Common myeloid progenitor, CD34-positive (primary cell): Measurements from ENCODE around the gene HIPK1.

Experiments used
- CTCF ChIA-PET: fragments of 350-600 bp; sonication (Branson Sonifier 250); formaldehyde crosslinking; loops from one replicate; lab custom pipeline; 2021; ENCODE audit warnings: antibody characterized with exemption; lab: Charles Lee
- POLR2A ChIA-PET: fragments of 350-600 bp; sonication (Branson Sonifier 250); formaldehyde crosslinking; loops from one replicate; lab custom pipeline; 2021; ENCODE audit warnings: antibody characterized with exemption; lab: Charles Lee
- DNase-seq, 3 donors: peaks; one replicate each; pipeline versions ENCODE4 v3.0.0 to v3.0.0-alpha.2; 2013
- H3K27ac ChIP-seq, 2 experiments: 1 replicate in 1 of 2; 2 replicates in 1 of 2; pipeline ENCODE4 v1.7.0; 2013; ENCODE audit warnings: inconsistent platforms in 2 of 2, low read length in 2 of 2, mild to moderate bottlenecking in 2 of 2, low read depth in 1 of 2, moderate library complexity in 1 of 2; ENCODE audit not compliant: severe bottlenecking in 2 of 2, insufficient read depth in 1 of 2, poor library complexity in 1 of 2
- H3K27me3 ChIP-seq, 5 experiments: replicated peaks in 2 of 5; 1 replicate in 3 of 5; 2 replicates in 2 of 5; pipeline versions ENCODE4 v1.6.1 to v1.7.0; 2013; ENCODE audit warnings: low read length in 4 of 5, mild to moderate bottlenecking in 2 of 5, moderate library complexity in 2 of 5, inconsistent platforms in 1 of 5; ENCODE audit not compliant: insufficient read depth in 5 of 5, control insufficient read depth in 4 of 5
- H3K36me3 ChIP-seq, 4 experiments: 1 replicate in 2 of 4; 2 replicates in 2 of 4; pipeline versions ENCODE4 v1.6.1 to v1.7.0; 2013; ENCODE audit warnings: low read length in 3 of 4, control low read depth in 1 of 4, mild to moderate bottlenecking in 1 of 4; ENCODE audit not compliant: control insufficient read depth in 4 of 4, insufficient read depth in 4 of 4
- H3K4me1 ChIP-seq, 4 experiments: 1 replicate in 3 of 4; 2 replicates in 1 of 4; pipeline versions ENCODE4 v1.6.1 to v1.7.1; 2013; ENCODE audit warnings: low read length in 3 of 4, mild to moderate bottlenecking in 3 of 4, control low read depth in 1 of 4, inconsistent platforms in 1 of 4, moderate library complexity in 1 of 4; ENCODE audit not compliant: control insufficient read depth in 4 of 4, insufficient read depth in 4 of 4; ENCODE audit errors: control extremely low read depth in 1 of 4
- H3K4me3 ChIP-seq, 7 experiments: 1 replicate in 4 of 7; 2 replicates in 3 of 7; pipeline versions ENCODE4 v1.5.1 to v1.7.0; 2013; ENCODE audit warnings: mild to moderate bottlenecking in 7 of 7, low read length in 6 of 7, moderate library complexity in 6 of 7, inconsistent platforms in 2 of 7, low read depth in 2 of 7, control low read depth in 1 of 7; ENCODE audit not compliant: insufficient read depth in 4 of 7, control insufficient read depth in 1 of 7; ENCODE audit errors: extremely low read depth in 1 of 7
- H3K9me3 ChIP-seq, 5 experiments: 1 replicate in 4 of 5; 2 replicates in 1 of 5; pipeline versions ENCODE4 v1.6.1 to v1.7.1; 2013; ENCODE audit warnings: low read length in 4 of 5, mild to moderate bottlenecking in 2 of 5, inconsistent platforms in 1 of 5, low read depth in 1 of 5, moderate library complexity in 1 of 5; ENCODE audit not compliant: control insufficient read depth in 4 of 5, insufficient read depth in 2 of 5; ENCODE audit errors: control extremely low read depth in 1 of 5
- WGBS: methylation state at CpG from one replicate; pipeline ENCODE4 v1.1.5; 2013; ENCODE audit not compliant: insufficient coverage; 5-methylcytosine and 5-hydroxymethylcytosine counted together

HIPK1 gene

GRCh38 chr1:113941245-113941559 lies 12.1 kb downstream of the HIPK1 start:
- POLR2A ChIA-PET: interaction anchor here (1.3 kb wide), 1 partner anchor 12 kb away, joined by 7 read pairs; the partner anchor contains the start of gene HIPK1
- DNase-seq: no peak
- Histone ChIP-seq H3K4me3 (no peak overlapping the region), H3K36me3 (peaks cover 9 to 40% (median 27%) of the 10 kb centered on the region in 4 experiments), H3K27ac (no peak overlapping the region), H3K4me1 (peaks cover 14 to 54% (median 44%) of the 10 kb centered on the region in 4 experiments), H3K27me3 (no peaks in the 10 kb centered on the region), H3K9me3 (peaks cover 0 to 5% (median 0%) of the 10 kb centered on the region in 5 experiments)
- WGBS: 94% methylated on average over 4 of the region's 7 CpGs
- CTCF ChIA-PET: interaction anchor here (0.9 to 18.7 kb wide), 4 partner anchors 10 to 80 kb away, joined by 3 to 212 read pairs (median 14); partner anchors contain the start of gene HIPK1

GRCh38 chr1:113942527-113942926 lies 13.4 kb downstream of the HIPK1 start:
- no peak for DNase-seq
- Histone ChIP-seq H3K4me3 (no peak overlapping the region), H3K27ac (no peak overlapping the region), H3K27me3 (no peaks in the 10 kb centered on the region), H3K36me3 (peaks cover 9 to 40% (median 27%) of the 10 kb centered on the region in 4 experiments), H3K9me3 (peaks cover 0 to 5% (median 0%) of the 10 kb centered on the region in 5 experiments), H3K4me1 (peaks cover 21 to 56% (median 48%) of the 10 kb centered on the region in 4 experiments)
- ChIA-PET POLR2A (no interaction called here), CTCF (interaction anchor here (18.7 kb wide), 1 partner anchor 9 kb away, joined by 212 read pairs; no protein-coding TSS in a partner anchor)

GRCh38 chr1:113943028-113943811 lies 14.1 kb downstream of the HIPK1 start:
- Histone ChIP-seq H3K9me3 (peaks cover 0 to 5% (median 0%) of the 10 kb centered on the region in 5 experiments), H3K27ac (no peak overlapping the region), H3K4me3 (no peak overlapping the region), H3K4me1 (peaks cover 26 to 57% (median 47%) of the 10 kb centered on the region in 4 experiments), H3K27me3 (no peaks in the 10 kb centered on the region), H3K36me3 (peaks cover 9 to 40% (median 27%) of the 10 kb centered on the region in 4 experiments)
- POLR2A ChIA-PET: no interaction called here
- no peak for DNase-seq
- CTCF ChIA-PET: interaction anchor here (18.7 kb wide), 1 partner anchor 8 kb away, joined by 212 read pairs; no protein-coding TSS in a partner anchor

- no peak overlapping the region for H3K27ac ChIP-seq
- no peak for DNase-seq
- H3K4me1 ChIP-seq: peaks cover 30 to 47% (median 41%) of the 10 kb centered on the region in 4 experiments
- H3K4me3 ChIP-seq: no peak overlapping the region
- H3K36me3 ChIP-seq: peaks cover 11 to 41% (median 26%) of the 10 kb centered on the region in 4 experiments
- peaks cover 0 to 5% (median 0%) of the 10 kb centered on the region in 5 experiments for H3K9me3 ChIP-seq
- WGBS: no CpG with 5 or more reads among the region's 1 CpG
- ChIA-PET CTCF (interaction anchor here (5.9 to 18.7 kb wide), 3 partner anchors 6 to 110 kb away, joined by 34 to 212 read pairs (median 212); partner anchors contain the start of gene HIPK1), POLR2A (no interaction called here)
- no peaks in the 10 kb centered on the region for H3K27me3 ChIP-seq
Observed at GRCh38 chr1:113945329-113945728, 16.2 kb downstream of the HIPK1 start.

GRCh38 chr1:113946112-113946511 lies 17.0 kb downstream of the HIPK1 start:
- ChIA-PET CTCF (interaction anchor here (0.9 to 12.4 kb wide), 9 partner anchors 10 to 158 kb away, joined by 3 to 212 read pairs (median 5); partner anchors contain the start of genes AP4B1 and HIPK1), POLR2A (no interaction called here)
- H3K36me3 ChIP-seq: peaks cover 11 to 33% (median 23%) of the 10 kb centered on the region in 4 experiments
- H3K27ac ChIP-seq: peak overlapping the region in 1 of 2 experiments; percentile 67
- no peak overlapping the region for H3K4me3 ChIP-seq
- 38% methylated on average over 1 of the region's 1 CpG for WGBS
- no peak for DNase-seq
- H3K4me1 ChIP-seq: peaks cover 26 to 39% (median 33%) of the 10 kb centered on the region in 4 experiments
- H3K9me3 ChIP-seq: peaks cover 0 to 5% (median 0%) of the 10 kb centered on the region in 5 experiments
- H3K27me3 ChIP-seq: no peaks in the 10 kb centered on the region

GRCh38 chr1:113946678-113947387 lies 17.7 kb downstream of the HIPK1 start:
- H3K4me1 ChIP-seq: peaks cover 26 to 38% (median 31%) of the 10 kb centered on the region in 4 experiments
- H3K36me3 ChIP-seq: peaks cover 8 to 33% (median 23%) of the 10 kb centered on the region in 4 experiments
- 45% methylated on average over 2 of the region's 3 CpGs for WGBS
- H3K9me3 ChIP-seq: peaks cover 0 to 5% (median 0%) of the 10 kb centered on the region in 5 experiments
- no peaks in the 10 kb centered on the region for H3K27me3 ChIP-seq
- CTCF ChIA-PET: interaction anchor here (0.9 to 12.4 kb wide), 11 partner anchors 11 to 158 kb away, joined by 3 to 212 read pairs (median 4); partner anchors contain the start of genes AP4B1 and HIPK1
- peak overlapping the region in 3 of 7 experiments; percentile 19 to 40 (median 35) for H3K4me3 ChIP-seq
- peak overlapping the region; percentile 1 to 67 for H3K27ac ChIP-seq
- no peak for DNase-seq
- POLR2A ChIA-PET: interaction anchor here (3.0 kb wide), 1 partner anchor 17 kb away, joined by 22 read pairs; the partner anchor contains the start of gene HIPK1
